Mesendoderm (in vitro differentiated cells): ENCODE measurements around the gene HACD2.
A peak's percentile ranks its signal among the peaks of the same experiment; 100 is the strongest.

Source experiments
- DNase-seq: peaks from one replicate; pipeline ENCODE4 v3.0.0; 2013
- H2AK5ac ChIP-seq: 2 replicates; pipeline ENCODE4 v1.6.1; 2013; ENCODE audit warnings: low read length, inconsistent platforms
- H2BK120ac ChIP-seq: 2 replicates; pipeline ENCODE4 v1.6.1; 2013; ENCODE audit warnings: low read depth, mild to moderate bottlenecking, low read length, moderate library complexity, mixed read lengths
- H2BK15ac ChIP-seq: replicated peaks from 2 replicates; pipeline ENCODE4 v1.6.1; 2013; ENCODE audit warnings: low read depth, mild to moderate bottlenecking, moderate library complexity
- H2BK5ac ChIP-seq: 2 replicates; pipeline ENCODE4 v1.6.1; 2013; ENCODE audit warnings: low read length, inconsistent platforms
- H3K18ac ChIP-seq: 2 replicates; pipeline ENCODE4 v1.6.1; 2013; ENCODE audit warnings: mild to moderate bottlenecking, low read length, mixed read lengths
- H3K23ac ChIP-seq: one replicate; pipeline ENCODE4 v1.6.1; 2013; ENCODE audit warnings: low read length
- H3K27ac ChIP-seq: 2 replicates; pipeline ENCODE4 v1.5.1; 2013; ENCODE audit warnings: low read depth, mild to moderate bottlenecking, inconsistent platforms, low read length, moderate library complexity
- H3K27me3 ChIP-seq: 2 replicates; pipeline ENCODE4 v1.6.1; 2013; ENCODE audit warnings: low read length, control low read depth, mild to moderate bottlenecking, inconsistent platforms; ENCODE audit not compliant: insufficient read depth, poor library complexity
- H3K36me3 ChIP-seq: 2 replicates; pipeline ENCODE4 v1.6.1; 2013; ENCODE audit warnings: low read length, inconsistent platforms; ENCODE audit not compliant: control insufficient read depth, insufficient read depth
- H3K4ac ChIP-seq: one replicate; pipeline ENCODE4 v1.6.1; 2013; ENCODE audit warnings: low read depth, mild to moderate bottlenecking, low read length, moderate library complexity
- H3K4me1 ChIP-seq: 2 replicates; pipeline ENCODE4 v1.6.1; 2013; ENCODE audit warnings: low read depth, low read length, inconsistent platforms; ENCODE audit not compliant: control insufficient read depth
- H3K4me2 ChIP-seq: 2 replicates; pipeline ENCODE4 v1.6.1; 2013; ENCODE audit warnings: low read length
- H3K4me3 ChIP-seq: 2 replicates; pipeline ENCODE4 v1.5.1; 2013; ENCODE audit warnings: mild to moderate bottlenecking, low read length
- H3K56ac ChIP-seq: one replicate; pipeline ENCODE4 v1.6.1; 2013; ENCODE audit warnings: low read length
- H3K79me1 ChIP-seq: 2 replicates; pipeline ENCODE4 v1.6.1; 2013; ENCODE audit warnings: low read length, inconsistent platforms
- H3K79me2 ChIP-seq: 2 replicates; pipeline ENCODE4 v1.6.1; 2013; ENCODE audit warnings: mild to moderate bottlenecking, low read length; ENCODE audit not compliant: control insufficient read depth, insufficient read depth
- H3K9ac ChIP-seq: 2 replicates; pipeline ENCODE4 v1.6.1; 2013; ENCODE audit warnings: low read length, inconsistent platforms
- H4K5ac ChIP-seq: one replicate; pipeline ENCODE4 v1.6.1; 2013; ENCODE audit warnings: low read length
- H4K8ac ChIP-seq: one replicate; pipeline ENCODE4 v1.6.1; 2013; ENCODE audit warnings: low read depth, mild to moderate bottlenecking, control low read depth, low read length, moderate library complexity
- WGBS: extraction: QIAGEN DNeasy Blood & Tissue Kit; methylation state at CpG from one replicate; pipeline ENCODE4 v1.1.7; 2013; ENCODE audit warnings: low lambda C conversion rate, missing lambda C conversion rate; ENCODE audit not compliant: insufficient coverage; ENCODE audit errors: extremely low coverage; 5-methylcytosine and 5-hydroxymethylcytosine counted together

HACD2 gene

DNA sequence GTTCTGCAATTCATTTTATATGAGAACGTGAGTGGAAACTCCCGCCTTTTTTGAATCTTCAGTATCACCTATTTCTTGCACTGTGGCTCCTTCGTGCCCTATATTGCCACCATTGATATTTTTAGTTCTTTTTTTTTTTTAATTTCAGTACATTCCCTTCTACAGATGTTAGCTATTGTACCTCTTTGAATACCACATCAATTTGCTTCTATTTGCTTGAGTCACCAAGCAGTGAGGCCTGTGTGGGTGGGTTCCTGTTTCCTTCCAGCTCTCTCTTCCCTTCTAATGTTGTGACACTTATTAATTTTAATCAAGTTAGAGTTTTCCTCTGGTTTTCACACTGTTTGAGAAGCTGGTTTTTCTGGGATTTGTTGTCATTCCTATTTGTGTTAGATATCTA lies 8.7 kb downstream of the HACD2 start:
- WGBS: no CpG with 5 or more reads among the region's 3 CpGs
- Histone ChIP-seq H3K56ac (no peak overlapping the region), H3K23ac (no peak overlapping the region), H3K27ac (no peak overlapping the region), H3K27me3 (no peaks in the 10 kb centered on the region), H3K4me1 (peaks cover 3% of the 10 kb centered on the region), H3K4me3 (no peak overlapping the region), H2BK120ac (no peak overlapping the region), H3K36me3 (no peaks in the 10 kb centered on the region), H3K4ac (no peak overlapping the region), H3K4me2 (no peak overlapping the region), H4K8ac (no peak overlapping the region), H4K5ac (no peak overlapping the region), H2BK5ac (no peak overlapping the region), H3K9ac (no peak overlapping the region), H3K18ac (no peak overlapping the region), H2BK15ac (no peak overlapping the region), H3K79me1 (peaks cover under 1% of the 10 kb centered on the region), H2AK5ac (no peak overlapping the region), H3K79me2 (peaks cover 1% of the 10 kb centered on the region)
- no peak for DNase-seq

DNA sequence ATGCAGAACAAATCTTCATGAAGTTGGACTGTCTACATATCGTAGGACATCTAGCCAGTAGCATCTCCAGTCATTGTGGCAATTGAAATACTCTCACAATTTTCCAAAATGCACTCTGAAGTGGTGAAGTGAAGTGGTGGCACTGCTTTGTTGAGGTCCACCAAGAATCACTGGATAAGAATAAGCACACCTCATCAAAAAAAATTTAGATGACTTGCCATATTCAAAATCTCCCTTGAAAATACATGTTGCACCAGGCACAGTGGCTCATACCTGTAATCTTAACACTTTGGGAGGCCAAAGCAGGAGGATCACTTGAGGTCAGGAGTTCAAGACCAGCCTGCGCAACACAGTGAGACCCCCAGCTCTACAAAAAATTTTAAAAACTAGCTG lies 12.9 kb downstream of the HACD2 start:
- no peak for DNase-seq
- no peaks in the 10 kb centered on the region for H3K36me3 ChIP-seq
- no peak overlapping the region for H3K4ac ChIP-seq

DNA sequence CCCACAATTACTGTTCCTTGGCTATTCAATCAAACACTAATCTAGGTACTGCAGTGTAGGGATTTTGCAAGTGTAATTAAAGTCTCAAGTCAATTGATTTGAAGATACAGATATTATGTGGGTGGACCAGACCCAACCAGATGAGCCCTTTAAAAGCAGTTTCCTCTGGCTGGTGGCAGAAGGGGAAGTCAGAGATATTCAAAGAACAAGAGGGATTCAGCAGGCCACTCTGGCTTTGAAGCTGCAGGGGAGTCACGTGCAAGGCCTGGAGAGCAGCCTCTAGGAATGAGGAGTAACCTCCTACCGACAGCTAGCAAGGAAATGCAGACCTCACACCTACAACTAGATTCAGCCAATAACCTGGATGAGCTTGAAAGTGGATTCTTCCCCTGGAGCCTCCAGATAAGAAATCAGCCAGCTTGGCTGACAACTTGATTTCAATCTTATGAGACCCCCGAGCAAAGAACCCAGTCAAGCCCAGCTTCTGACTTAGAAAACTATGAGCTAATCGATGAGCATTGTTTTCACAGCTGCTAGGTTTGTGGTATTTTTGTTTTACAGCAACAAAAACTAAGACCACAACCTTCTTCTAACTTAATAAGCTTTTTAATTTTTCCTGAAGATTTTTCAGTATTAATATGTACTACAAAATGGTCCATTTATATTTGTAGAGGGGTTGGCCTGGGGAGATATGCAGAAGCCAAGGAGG lies 13.4 kb downstream of the HACD2 start:
- H2BK120ac ChIP-seq: no peak overlapping the region
- no peak overlapping the region for H2BK15ac ChIP-seq
- no peak overlapping the region for H3K18ac ChIP-seq
- no peaks in the 10 kb centered on the region for H3K79me1 ChIP-seq
- DNase-seq: peak; percentile 97
- H3K4me3 ChIP-seq: no peak overlapping the region
- no CpG with 5 or more reads among the region's 4 CpGs for WGBS
- H3K36me3 ChIP-seq: no peaks in the 10 kb centered on the region
- no peak overlapping the region for H3K9ac ChIP-seq
- peaks cover 1% of the 10 kb centered on the region for H3K79me2 ChIP-seq
- no peak overlapping the region for H3K4me2 ChIP-seq
- H3K27ac ChIP-seq: peak overlapping the region; percentile 20
- H3K4me1 ChIP-seq: peaks cover 10% of the 10 kb centered on the region
- H3K4ac ChIP-seq: no peak overlapping the region
- no peak overlapping the region for H4K8ac ChIP-seq
- H3K27me3 ChIP-seq: no peaks in the 10 kb centered on the region
- peak overlapping the region; percentile 3 for H2BK5ac ChIP-seq
- H3K23ac ChIP-seq: no peak overlapping the region
- no peak overlapping the region for H4K5ac ChIP-seq
- H3K56ac ChIP-seq: peak overlapping the region; percentile 40
- H2AK5ac ChIP-seq: no peak overlapping the region

More for the DNA sequence above, 12.9 kb downstream of the HACD2 start:
- no peak overlapping the region for H3K23ac ChIP-seq
- H3K27me3 ChIP-seq: no peaks in the 10 kb centered on the region
- peaks cover 10% of the 10 kb centered on the region for H3K4me1 ChIP-seq
- H4K8ac ChIP-seq: no peak overlapping the region
- H2AK5ac ChIP-seq: no peak overlapping the region
- no peak overlapping the region for H4K5ac ChIP-seq
- peak overlapping the region; percentile 40 for H3K56ac ChIP-seq
- H3K4me2 ChIP-seq: no peak overlapping the region
- no peak overlapping the region for H3K4me3 ChIP-seq
- WGBS: no CpG with 5 or more reads among the region's 2 CpGs
- peak overlapping the region; percentile 3 for H2BK5ac ChIP-seq
- H3K27ac ChIP-seq: no peak overlapping the region
- H2BK120ac ChIP-seq: no peak overlapping the region
- H2BK15ac ChIP-seq: no peak overlapping the region
- peak overlapping the region; percentile 62 for H3K18ac ChIP-seq
- peaks cover 1% of the 10 kb centered on the region for H3K79me2 ChIP-seq
- no peak overlapping the region for H3K9ac ChIP-seq
- no peaks in the 10 kb centered on the region for H3K79me1 ChIP-seq

DNA sequence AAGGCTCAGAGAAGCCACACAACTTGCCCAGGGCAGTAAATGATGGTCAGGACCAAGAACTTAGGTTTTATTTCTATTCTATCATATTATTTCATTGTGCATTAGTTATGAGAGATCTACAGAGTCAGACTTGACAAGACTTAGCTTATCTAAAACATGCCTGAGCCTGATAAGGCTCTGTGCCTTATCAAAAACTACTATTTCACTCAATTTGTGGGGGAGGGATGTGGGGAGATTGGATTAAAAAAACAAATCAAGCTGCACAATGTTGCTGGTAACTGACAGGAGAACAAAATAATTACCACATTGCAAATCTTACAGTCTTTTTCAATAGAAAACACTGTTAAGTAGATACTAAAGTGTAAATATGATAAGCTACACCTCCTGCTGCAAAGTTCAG lies 16.0 kb downstream of the HACD2 start:
- no peak overlapping the region for H3K4ac ChIP-seq
- no peak overlapping the region for H3K9ac ChIP-seq
- H3K79me2 ChIP-seq: peaks cover 1% of the 10 kb centered on the region
- H3K27me3 ChIP-seq: no peaks in the 10 kb centered on the region
- H3K23ac ChIP-seq: no peak overlapping the region
- peaks cover 10% of the 10 kb centered on the region for H3K4me1 ChIP-seq
- H2BK120ac ChIP-seq: no peak overlapping the region
- no peak overlapping the region for H3K18ac ChIP-seq
- no peak overlapping the region for H2BK5ac ChIP-seq
- no peak overlapping the region for H4K8ac ChIP-seq
- H2BK15ac ChIP-seq: no peak overlapping the region
- no peak overlapping the region for H3K4me2 ChIP-seq
- H3K4me3 ChIP-seq: no peak overlapping the region
- no peak overlapping the region for H3K56ac ChIP-seq
- H4K5ac ChIP-seq: no peak overlapping the region
- no peak overlapping the region for H3K27ac ChIP-seq
- DNase-seq: peak; percentile 52
- H3K79me1 ChIP-seq: no peaks in the 10 kb centered on the region
- no peaks in the 10 kb centered on the region for H3K36me3 ChIP-seq
- H2AK5ac ChIP-seq: no peak overlapping the region

DNA sequence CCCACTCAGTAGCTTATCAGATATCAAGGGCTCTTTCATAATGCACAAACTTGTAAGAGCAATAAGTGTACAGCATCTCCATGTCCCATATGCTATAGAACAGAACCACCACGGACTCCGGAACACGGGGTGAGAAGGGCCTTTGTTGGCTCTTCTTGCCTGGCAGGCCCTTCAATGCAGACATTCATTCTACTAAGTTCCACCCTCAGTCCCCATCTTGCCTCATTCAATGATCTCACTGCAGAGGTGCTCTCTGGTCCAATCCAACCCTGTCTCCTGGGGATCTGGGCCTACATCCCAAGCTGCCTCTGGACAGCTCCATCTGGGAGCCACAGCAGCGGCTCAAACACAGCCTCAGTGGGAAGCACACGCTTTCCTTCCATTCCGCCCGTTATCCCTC lies 16.8 kb downstream of the HACD2 start:
- Histone ChIP-seq H3K18ac (no peak overlapping the region), H2BK120ac (no peak overlapping the region), H3K23ac (no peak overlapping the region), H3K79me2 (no peaks in the 10 kb centered on the region), H4K8ac (no peak overlapping the region), H3K4me2 (no peak overlapping the region), H3K9ac (no peak overlapping the region), H3K36me3 (no peaks in the 10 kb centered on the region), H4K5ac (no peak overlapping the region), H2AK5ac (peak overlapping the region; percentile 10), H2BK15ac (no peak overlapping the region), H3K4me3 (no peak overlapping the region), H3K27ac (no peak overlapping the region), H3K4me1 (peaks cover 10% of the 10 kb centered on the region), H3K79me1 (no peaks in the 10 kb centered on the region), H3K27me3 (no peaks in the 10 kb centered on the region), H3K4ac (no peak overlapping the region), H3K56ac (peak overlapping the region; percentile 8), H2BK5ac (no peak overlapping the region)
- no CpG with 5 or more reads among the region's 7 CpGs for WGBS
- DNase-seq: no peak

DNA sequence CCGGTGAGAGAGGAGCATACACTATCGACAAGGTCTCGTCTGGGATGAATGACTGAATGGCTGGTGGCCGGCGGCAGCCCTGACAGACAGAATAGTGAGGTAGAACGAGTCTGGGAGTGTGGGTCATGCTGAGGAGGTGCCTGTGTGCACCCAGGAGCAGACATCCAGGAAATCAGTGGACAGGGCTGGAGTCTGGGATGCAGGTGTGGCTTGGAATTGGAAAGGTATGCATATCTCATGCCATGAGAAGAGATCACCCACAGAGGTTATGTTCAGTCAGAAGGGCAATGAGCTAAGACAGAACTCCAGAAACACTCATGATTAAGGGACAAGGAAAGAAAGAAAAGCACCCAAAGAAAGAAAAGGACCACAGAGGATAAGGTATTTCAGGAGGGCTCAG lies 20.8 kb downstream of the HACD2 start:
- Histone ChIP-seq H3K23ac (no peak overlapping the region), H3K27ac (no peak overlapping the region), H2BK120ac (no peak overlapping the region), H4K5ac (no peak overlapping the region), H3K4ac (no peak overlapping the region), H2BK15ac (no peak overlapping the region), H3K18ac (no peak overlapping the region), H3K36me3 (no peaks in the 10 kb centered on the region), H3K79me2 (no peaks in the 10 kb centered on the region), H4K8ac (no peak overlapping the region), H3K4me3 (no peak overlapping the region), H3K56ac (no peak overlapping the region), H3K9ac (no peak overlapping the region), H3K4me2 (no peak overlapping the region), H2BK5ac (no peak overlapping the region), H2AK5ac (no peak overlapping the region), H3K27me3 (no peaks in the 10 kb centered on the region), H3K79me1 (no peaks in the 10 kb centered on the region), H3K4me1 (peaks cover 6% of the 10 kb centered on the region)
- WGBS: no CpG with 5 or more reads among the region's 6 CpGs
- DNase-seq: no peak
